Rectal smooth muscle tissue (tissue), 1 donor: ENCODE measurements around the gene SHC1.

Experiments used
- H3K27ac ChIP-seq: one replicate; pipeline ENCODE4 v1.7.0; 2013; ENCODE audit warnings: low read depth, low read length, inconsistent platforms
- H3K27me3 ChIP-seq: one replicate; pipeline ENCODE4 v1.7.0; 2013; ENCODE audit warnings: low read length; ENCODE audit not compliant: control insufficient read depth, insufficient read depth
- H3K36me3 ChIP-seq: one replicate; pipeline ENCODE4 v1.7.0; 2013; ENCODE audit warnings: low read length; ENCODE audit not compliant: control insufficient read depth, insufficient read depth
- H3K4me1 ChIP-seq: one replicate; pipeline ENCODE4 v1.7.0; 2013; ENCODE audit warnings: low read length; ENCODE audit not compliant: control insufficient read depth, insufficient read depth
- H3K4me3 ChIP-seq: one replicate; pipeline ENCODE4 v1.7.0; 2013; ENCODE audit warnings: low read length
- H3K9ac ChIP-seq: one replicate; pipeline ENCODE4 v1.7.0; 2013; ENCODE audit warnings: low read length

Gene SHC1

DNA sequence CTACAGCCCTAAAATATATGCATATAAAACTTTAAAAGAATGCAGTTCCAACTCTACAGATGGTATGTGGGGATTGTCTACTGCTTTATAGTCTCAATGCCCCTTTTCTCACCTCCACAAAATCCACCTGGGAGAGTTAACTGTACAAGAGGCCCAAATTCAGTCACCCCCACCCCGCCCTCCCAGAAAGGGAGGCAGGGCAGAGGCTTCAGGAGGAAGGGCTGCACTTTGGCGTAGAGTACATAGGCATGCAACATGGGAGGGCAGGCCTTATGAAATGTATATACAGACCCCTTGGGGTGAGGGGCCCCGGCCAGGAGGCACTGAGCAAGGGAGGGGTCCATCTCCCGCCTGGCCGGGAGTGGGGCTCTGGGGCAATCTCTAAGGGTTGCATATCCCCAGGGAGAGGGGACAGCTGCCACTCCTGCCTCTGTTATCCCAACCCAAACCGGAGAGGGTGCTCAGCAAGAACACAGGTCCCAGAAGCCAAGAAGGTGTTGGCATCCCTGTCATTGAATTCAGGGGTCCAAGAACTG lies 7.7 kb downstream of the SHC1 start:
- peaks cover 8% of the 10 kb centered on the region for H3K4me1 ChIP-seq
- no peaks in the 10 kb centered on the region for H3K27me3 ChIP-seq
- H3K36me3 ChIP-seq, result peaks cover 30% of the 10 kb centered on the region
- H3K4me3 ChIP-seq, result peak overlapping the region; percentile 84
- H3K9ac ChIP-seq, result no peak overlapping the region
- H3K27ac ChIP-seq, result no peak overlapping the region

GRCh38 chr1:154962156-154962749 lies 8.3 kb downstream of the SHC1 start:
- Histone ChIP-seq H3K9ac (peak overlapping the region; percentile 93), H3K27ac (peak overlapping the region; percentile 99), H3K4me1 (peaks cover 9% of the 10 kb centered on the region), H3K36me3 (peaks cover 25% of the 10 kb centered on the region), H3K27me3 (no peaks in the 10 kb centered on the region), H3K4me3 (peak overlapping the region; percentile 84)

- Histone ChIP-seq H3K27me3 (no peaks in the 10 kb centered on the region), H3K27ac (peak within 1 kb of the TSS; percentile 99), H3K4me1 (peaks cover 15% of the 10 kb centered on the region), H3K4me3 (peak within 1 kb of the TSS; percentile 84), H3K36me3 (peaks cover 21% of the 10 kb centered on the region), H3K9ac (peak within 1 kb of the TSS; percentile 93)
These were observed 9.1 kb downstream of the SHC1 start, which contains the start of gene PYGO2 for GRCh38 chr1:154961207-154962155. Gene PYGO2, minus strand, starts transcription at chr1:154961782. Its CDS starts 206 bp downstream, at chr1:154961576.

- Histone ChIP-seq H3K27me3 (no peaks in the 10 kb centered on the region), H3K9ac (no peak overlapping the region), H3K4me1 (peaks cover 15% of the 10 kb centered on the region), H3K4me3 (peak overlapping the region; percentile 84), H3K27ac (peak overlapping the region; percentile 99), H3K36me3 (peaks cover 15% of the 10 kb centered on the region)
These were observed 10.0 kb downstream of the SHC1 start for GRCh38 chr1:154960446-154961136.

DNA sequence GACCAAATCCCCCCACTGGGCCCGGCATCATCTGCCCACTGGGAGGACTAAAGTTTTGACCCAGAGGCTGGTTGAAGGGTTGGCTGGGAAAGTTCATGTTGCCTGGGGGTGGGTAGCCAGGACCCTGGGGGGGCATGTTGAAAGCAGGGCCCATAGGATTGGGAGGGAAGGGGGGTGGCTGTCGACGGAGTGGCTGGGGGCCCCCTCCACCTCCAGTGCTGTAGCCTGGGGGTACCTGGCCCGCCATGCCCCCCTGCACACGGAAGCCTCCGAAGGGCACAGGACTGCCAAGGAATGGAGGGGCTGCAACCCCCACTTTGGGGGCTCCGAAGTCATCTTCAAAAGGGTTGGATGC lies 11.1 kb downstream of the SHC1 start:
- H3K36me3 ChIP-seq, result peaks cover 8% of the 10 kb centered on the region
- no peaks in the 10 kb centered on the region for H3K27me3 ChIP-seq
- H3K9ac ChIP-seq, result no peak overlapping the region
- peaks cover 26% of the 10 kb centered on the region for H3K4me1 ChIP-seq
- H3K4me3 ChIP-seq, result no peak overlapping the region
- no peak overlapping the region for H3K27ac ChIP-seq

GRCh38 chr1:154958681-154959425 lies 11.7 kb downstream of the SHC1 start:
- Histone ChIP-seq H3K4me3 (no peak overlapping the region), H3K27ac (no peak overlapping the region)

DNA sequence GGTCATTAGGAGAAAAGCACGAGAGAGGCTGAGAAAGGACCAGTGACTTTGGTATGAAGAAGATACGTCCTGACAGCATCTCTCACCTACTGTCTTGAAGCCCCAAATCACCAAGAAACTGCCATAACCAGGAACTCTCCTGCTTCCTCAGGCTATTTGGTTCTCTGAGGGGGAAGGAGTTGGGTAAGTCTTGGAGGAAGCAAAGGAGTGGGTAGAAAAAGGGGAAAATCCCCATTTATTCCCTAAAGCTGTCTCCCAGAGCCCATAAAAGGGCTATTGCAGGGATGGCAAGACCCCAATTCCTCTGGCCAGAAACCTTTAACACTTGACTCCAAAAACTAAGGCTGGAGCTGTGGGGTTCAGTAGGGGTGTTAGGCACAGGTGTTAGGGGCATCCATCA lies 12.5 kb downstream of the SHC1 start:
- Histone ChIP-seq H3K9ac (no peak overlapping the region), H3K4me1 (peaks cover 33% of the 10 kb centered on the region), H3K4me3 (no peak overlapping the region), H3K27ac (no peak overlapping the region), H3K27me3 (no peaks in the 10 kb centered on the region), H3K36me3 (peaks cover 5% of the 10 kb centered on the region)

More at GRCh38 chr1:154958681-154959425, 11.7 kb downstream of the SHC1 start:
- Histone ChIP-seq H3K27me3 (no peaks in the 10 kb centered on the region), H3K4me1 (peaks cover 30% of the 10 kb centered on the region), H3K9ac (no peak overlapping the region), H3K36me3 (peaks cover 5% of the 10 kb centered on the region)

DNA sequence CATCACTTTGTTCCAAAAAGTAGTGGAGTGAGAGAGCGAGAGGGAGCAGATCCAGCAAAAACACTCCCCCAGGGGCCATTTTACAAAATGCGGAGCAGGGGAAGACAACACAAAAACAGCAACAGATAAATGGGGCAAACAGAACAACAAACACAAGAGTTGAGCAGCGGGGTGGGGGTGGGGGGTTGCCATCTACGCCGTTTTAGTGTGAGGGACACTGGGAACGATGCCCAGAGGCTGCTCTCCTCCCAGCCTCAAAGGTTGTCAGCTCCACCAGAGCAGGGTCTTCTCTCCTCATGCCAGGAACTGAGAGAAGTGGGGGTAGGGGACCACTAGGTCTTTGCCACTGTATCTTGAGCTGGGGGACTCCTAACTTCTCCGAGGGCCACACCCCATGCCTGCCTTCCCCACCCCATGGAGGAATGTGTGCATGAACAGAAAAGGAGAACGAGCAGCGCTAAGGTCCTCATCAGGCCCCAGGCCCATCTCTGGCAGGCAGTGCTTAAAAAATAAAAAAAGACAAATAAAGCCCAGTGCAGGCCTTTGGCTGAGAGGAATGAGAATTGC lies 13.4 kb downstream of the SHC1 start:
- Histone ChIP-seq H3K36me3 (peaks cover 5% of the 10 kb centered on the region), H3K27me3 (no peaks in the 10 kb centered on the region), H3K4me1 (peaks cover 32% of the 10 kb centered on the region), H3K27ac (peak overlapping the region; percentile 87), H3K4me3 (no peak overlapping the region), H3K9ac (no peak overlapping the region)

DNA sequence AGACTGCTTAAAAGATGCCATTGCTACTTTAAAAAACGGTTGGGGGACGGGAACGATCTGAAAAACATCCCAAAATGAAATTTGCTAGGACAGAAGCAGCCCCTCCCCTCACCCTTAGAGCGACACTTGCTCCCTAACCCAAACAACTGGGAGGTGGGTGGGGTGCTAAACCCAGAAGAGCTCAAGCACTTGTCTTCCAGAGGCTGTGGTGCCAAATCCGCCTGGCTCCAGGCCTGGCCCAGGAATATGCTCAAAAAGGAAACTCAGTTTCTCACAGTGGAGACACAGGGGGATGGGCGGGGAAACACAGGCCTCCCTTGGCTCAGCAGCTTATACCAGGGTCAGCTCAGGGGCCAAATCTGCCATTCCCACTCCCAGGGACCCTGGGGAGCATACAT lies 14.0 kb downstream of the SHC1 start:
- H3K36me3 ChIP-seq, result peaks cover 5% of the 10 kb centered on the region
- H3K27ac ChIP-seq, result peak overlapping the region; percentile 87
- H3K9ac ChIP-seq, result no peak overlapping the region
- peak overlapping the region; percentile 93 for H3K4me3 ChIP-seq
- H3K27me3 ChIP-seq, result no peaks in the 10 kb centered on the region
- H3K4me1 ChIP-seq, result peaks cover 32% of the 10 kb centered on the region

DNA sequence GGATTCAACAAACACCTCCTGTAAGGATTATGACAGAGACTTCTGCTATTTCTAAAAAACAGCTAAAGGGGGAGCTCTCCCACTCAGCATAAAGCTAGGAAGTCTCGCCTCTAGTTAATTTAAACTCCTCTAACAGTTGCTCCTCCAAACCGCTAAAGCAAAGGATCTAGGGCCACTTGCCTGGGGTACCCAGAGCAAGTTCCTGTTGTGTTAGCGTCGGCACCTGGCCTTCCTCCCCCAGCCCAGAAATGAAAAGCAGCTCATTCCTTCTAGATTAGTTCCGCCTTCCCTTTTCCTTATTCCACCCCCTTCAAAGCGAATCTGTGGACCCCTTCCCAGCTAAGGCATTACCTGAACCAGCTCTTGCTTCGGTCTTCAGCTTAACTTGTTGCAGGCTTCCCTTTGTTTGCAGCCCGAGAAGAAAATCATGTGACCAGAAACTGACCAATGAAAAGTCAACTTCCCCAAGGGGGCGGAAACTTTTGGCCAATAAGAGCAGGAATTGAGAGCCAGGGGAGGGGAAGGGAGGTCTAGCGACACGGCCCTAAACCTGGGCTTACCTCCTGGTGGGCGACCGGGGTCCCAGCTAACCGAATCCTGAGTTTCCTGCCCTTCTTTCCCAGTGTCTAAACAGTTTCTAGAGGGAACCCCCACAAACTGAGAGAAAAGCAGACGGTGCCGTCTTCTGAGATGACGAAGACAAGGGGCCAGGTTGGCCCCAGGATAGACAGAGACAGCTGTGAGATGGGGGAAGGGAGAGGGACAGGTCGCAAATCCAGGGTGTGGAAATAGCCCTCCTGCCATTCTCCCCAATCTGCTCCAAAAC lies 14.6 kb downstream of the SHC1 start, which contains the start of gene PBXIP1:
TSS of gene PBXIP1 (minus strand) at position 382 of the 826 bp plus-strand sequence. CDS start 2,378 bp downstream, outside the sequence.
- Histone ChIP-seq H3K4me1 (peaks cover 30% of the 10 kb centered on the region), H3K27me3 (no peaks in the 10 kb centered on the region), H3K4me3 (peak within 1 kb of the TSS; percentile 93), H3K9ac (peak within 1 kb of the TSS; percentile 53), H3K27ac (peak within 1 kb of the TSS; percentile 87), H3K36me3 (peaks cover 11% of the 10 kb centered on the region)
